Daoy (cell line): ENCODE results near the gene DLX3. TPM values are rescaled to one million over a fixed set of nuclear protein-coding genes. Genes with fewer than 3 reads are reported as not detected.

ENCODE experiments used
- DNase-seq: peaks from one replicate; pipeline ENCODE4 v3.0.0-alpha.2; 2015; ENCODE audit warnings: low read depth
- total RNA-seq: library from RNA; depleted of rRNA; stranded (reverse); fragments of >200 nt; shearing (Covaris generic); gene quantifications from 2 replicates; pipeline ENCODE4 v1.2.3, GENCODE V29; 2014

Gene DLX3
- total RNA-seq, 1 experiment from 2014 or later, result not detected

- DNase-seq, result no peak
Measured at GRCh38 chr17:49992933-49993422, 2.0 kb downstream of the DLX3 start.

- no peak for DNase-seq
Measured at GRCh38 chr17:49992191-49992932, 2.7 kb downstream of the DLX3 start.

GRCh38 chr17:49991409-49991808 is 3.6 kb downstream of the DLX3 start:
- DNase-seq, result no peak

GRCh38 chr17:49990921-49991320 is 4.1 kb downstream of the DLX3 start:
- DNase-seq, result no peak

- no peak for DNase-seq
Measured at GRCh38 chr17:49990331-49990730, 4.7 kb downstream of the DLX3 start.

- DNase-seq, result no peak
Measured at GRCh38 chr17:49989518-49989880, 5.5 kb downstream of the DLX3 start.

- peak; percentile 50 for DNase-seq
Measured at GRCh38 chr17:49987681-49988441, 7.2 kb downstream of the DLX3 start.

- DNase-seq, result no peak
Measured at GRCh38 chr17:49987290-49987585, 7.8 kb downstream of the DLX3 start.

GRCh38 chr17:49986396-49987289 is 8.4 kb downstream of the DLX3 start:
- no peak for DNase-seq

- DNase-seq, result no peak
Measured at GRCh38 chr17:49985310-49985990, 9.6 kb downstream of the DLX3 start.

- DNase-seq, result no peak
Measured at GRCh38 chr17:49984776-49985175, 10.2 kb downstream of the DLX3 start.

- no peak for DNase-seq
Measured at GRCh38 chr17:49984283-49984682, 10.7 kb downstream of the DLX3 start.

GRCh38 chr17:49980703-49981197 is 14.3 kb downstream of the DLX3 start:
- no peak for DNase-seq

- DNase-seq, result no peak
Measured at GRCh38 chr17:49979748-49980479, 15.1 kb downstream of the DLX3 start.

GRCh38 chr17:49978501-49978900 is 16.5 kb downstream of the DLX3 start:
- peak; percentile 33 for DNase-seq

GRCh38 chr17:49977463-49978389 is 17.3 kb downstream of the DLX3 start:
- DNase-seq, result no peak

- no peak for DNase-seq
Measured at GRCh38 chr17:49976828-49977202, 18.2 kb downstream of the DLX3 start.

- DNase-seq, result no peak
Measured at GRCh38 chr17:49976163-49976827, 18.7 kb downstream of the DLX3 start.

- DNase-seq, result no peak
Measured at GRCh38 chr17:49975531-49975930, 19.5 kb downstream of the DLX3 start.
